Hepatocyte (in vitro differentiated cells): ENCODE data around the gene DAPP1.

Experiments
- CTCF ChIP-seq: fragments of 200-600 bp; sonication (generic); IDR thresholded peaks from 2 replicates; pipeline ENCODE4 v1.5.1; 2016; ENCODE audit warnings: antibody characterized with exemption, mild to moderate bottlenecking; ENCODE audit not compliant: poor library complexity
- EZH2 ChIP-seq: fragments of 200-600 bp; sonication (generic); IDR thresholded peaks from 2 replicates; pipeline ENCODE4 v1.6.1; 2016; ENCODE audit warnings: antibody characterized with exemption, mild to moderate bottlenecking, borderline replicate concordance

GRCh38 chr4:99885063-99885664, 68.5 kb downstream of the DAPP1 start:
- TF ChIP-seq CTCF (peak; percentile 65), EZH2 (no peak)
